ENCODE measurements around the gene CFAP92. TPM values are rescaled to one million over a fixed set of nuclear protein-coding genes. Genes with fewer than 3 reads are reported as not detected.

Gene CFAP92
- total and polyA plus RNA-seq, 2 donors (not counting 3 experiments of a cell fraction or from before 2014, with no cell fraction given) = 0.04 to 0.62 TPM

- Histone ChIP-seq H2AFZ (ENCODE audit: low read depth, low read length) (no peak overlapping the region), H3K36me3 (ENCODE audit: control insufficient read depth in 2 of 2, extremely low read depth in 1 of 2, insufficient read depth in 2 of 2, low read length in 2 of 2) (no peaks in the 10 kb centered on the region), H3K9me1 (replicated peaks; ENCODE audit: control insufficient read depth, extremely low read depth, insufficient read depth, low read length) (no peaks in the 10 kb centered on the region), H3K4me3 (replicated peaks in 1 of 3; ENCODE audit: insufficient read depth in 1 of 3, low read depth in 1 of 3, low read length in 3 of 3) (no peak overlapping the region), H3K27me3 (ENCODE audit: control insufficient read depth in 2 of 2, insufficient read depth in 2 of 2, low read length in 2 of 2) (no peaks in the 10 kb centered on the region), H3K4me1 (ENCODE audit: control insufficient read depth, extremely low read depth, insufficient read depth, low read length) (peaks cover 33% of the 10 kb centered on the region), H3K79me2 (ENCODE audit: control insufficient read depth, insufficient read depth, low read length) (no peaks in the 10 kb centered on the region), H3K27ac (ENCODE audit: insufficient read depth, low read depth, low read length) (peak overlapping the region; percentile 86), H4K20me1 (replicated peaks; ENCODE audit: control insufficient read depth, extremely low read depth, insufficient read depth, low read length) (no peaks in the 10 kb centered on the region), H3K4me2 (ENCODE audit: insufficient read depth, low read length) (peak overlapping the region; percentile 18), H3K9me3 (replicated peaks; ENCODE audit: control insufficient read depth, insufficient read depth, low read length) (no peaks in the 10 kb centered on the region), H3K9ac (replicated peaks; ENCODE audit: extremely low read depth, insufficient read depth, low read length) (peak overlapping the region; percentile 44)
- no peak for TF ChIP-seq EZH2 (IDR thresholded peaks at IDR 0.05; ENCODE audit: borderline replicate concordance, low read depth, low read length, severe bottlenecking)
- TF ChIP-seq FOS (IDR thresholded peaks at IDR 0.05; ENCODE audit: borderline replicate concordance, insufficient read depth, low read length) = no peak
- no peak for TF ChIP-seq MYC (IDR thresholded peaks at IDR 0.05; ENCODE audit: low read depth, low read length)
- TF ChIP-seq MAX (IDR thresholded peaks at IDR 0.05; ENCODE audit: insufficient read depth, insufficient read length) = no peak
- TF ChIP-seq GATA2 (IDR thresholded peaks at IDR 0.05; ENCODE audit: insufficient read depth, insufficient read length, low read depth, low read length) = no peak
- no peak for TF ChIP-seq CTCF (IDR thresholded peaks at IDR 0.05; ENCODE audit: extremely low read depth in 1 of 2, insufficient read depth in 1 of 2, low read depth in 1 of 2, low read length in 2 of 2)
- TF ChIP-seq POLR2AphosphoS5 (IDR thresholded peaks at IDR 0.05; ENCODE audit: insufficient read depth, low read depth, low read length) = no peak
- TF ChIP-seq JUN (IDR thresholded peaks at IDR 0.05; ENCODE audit: borderline replicate concordance, insufficient read depth, insufficient read length, low read depth) = no peak
- no peak for TF ChIP-seq POLR2A (IDR thresholded peaks at IDR 0.05; ENCODE audit: low read depth, low read length)
- BruUV-seq (replicated peaks) = no TSS peak
- FAIRE-seq (no peak), DNase-seq (ENCODE audit: low read depth, low spot score) (no peak)
- ChIA-PET CTCF (interaction anchor here (1.0 to 4.7 kb wide), 14 partner anchors 9 to 229 kb away, joined by 3 to 54 read pairs (median 9); partner anchors contain the start of genes CFAP92 and RAB43), POLR2A (interaction anchor here (0.6 to 1.4 kb wide), 3 partner anchors 23 to 138 kb away, joined by 3 to 6 read pairs (median 5); partner anchors contain the start of gene CFAP92)
- dilution Hi-C loops (cut with MboI; ENCODE audit: extremely low pct_ligation_motif_present, low sequenced_read_pairs) (no loop called here), intact Hi-C loops (cut with micrococcal nuclease) (no loop called here)
These were observed 23.0 kb upstream of the CFAP92 start for GRCh38 chr3:129016720-129017483.
